CD4-positive, alpha-beta T cell treated with Interleukin-15 for 1 hour (primary cell): Measurements from ENCODE around the gene DHRS11.

ENCODE experiments used
- DNase-seq: peaks from one replicate; pipeline ENCODE4 v3.0.0-alpha.2; 2020

Gene DHRS11

DNA sequence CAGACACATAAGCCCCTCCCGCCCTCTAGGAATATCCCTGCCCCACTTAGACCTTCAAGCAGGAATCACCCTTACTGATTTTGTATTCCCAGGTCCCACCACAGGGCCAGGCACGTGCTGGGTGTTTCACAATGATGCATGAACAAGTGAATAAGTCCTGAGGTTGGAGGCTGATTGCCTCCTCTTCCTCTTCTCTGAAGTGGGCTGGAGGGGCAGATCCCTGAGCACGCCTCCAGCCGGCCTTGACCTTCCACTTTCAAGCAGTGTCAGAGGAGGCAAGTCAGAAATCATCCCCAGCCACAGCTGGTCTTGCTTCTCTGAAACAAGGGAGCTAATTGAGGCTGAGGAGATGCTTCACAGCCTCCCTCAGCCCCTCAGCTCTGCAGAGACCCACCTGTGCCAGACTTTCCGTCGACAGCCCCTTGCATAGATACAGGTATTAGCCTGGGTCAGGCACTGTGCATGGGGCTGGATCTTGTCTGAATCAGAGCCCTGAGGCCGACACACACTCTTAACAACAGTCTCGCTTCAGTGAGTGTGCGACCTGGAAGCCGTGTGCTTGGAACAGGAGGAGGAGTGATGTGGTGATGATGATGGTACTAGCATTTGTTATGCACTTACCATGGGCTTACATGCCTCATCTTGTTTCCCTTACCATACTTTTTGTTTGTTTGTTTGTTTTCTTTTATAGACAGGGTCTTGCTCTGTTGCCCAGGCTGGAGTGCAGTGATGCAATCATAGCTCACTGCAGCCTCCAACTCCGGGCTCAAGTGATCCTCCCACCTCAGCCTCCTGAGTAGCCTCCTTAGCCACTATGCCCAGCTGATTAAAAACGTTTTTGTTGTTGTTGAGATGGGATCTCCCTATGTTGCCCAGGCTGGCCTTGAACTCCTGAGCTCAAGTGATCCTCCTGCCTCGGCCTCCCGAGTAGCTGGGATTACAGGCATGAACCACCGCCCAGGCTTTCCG is 24.7 kb downstream of the DHRS11 start:
- DNase-seq, result no peak

DNA sequence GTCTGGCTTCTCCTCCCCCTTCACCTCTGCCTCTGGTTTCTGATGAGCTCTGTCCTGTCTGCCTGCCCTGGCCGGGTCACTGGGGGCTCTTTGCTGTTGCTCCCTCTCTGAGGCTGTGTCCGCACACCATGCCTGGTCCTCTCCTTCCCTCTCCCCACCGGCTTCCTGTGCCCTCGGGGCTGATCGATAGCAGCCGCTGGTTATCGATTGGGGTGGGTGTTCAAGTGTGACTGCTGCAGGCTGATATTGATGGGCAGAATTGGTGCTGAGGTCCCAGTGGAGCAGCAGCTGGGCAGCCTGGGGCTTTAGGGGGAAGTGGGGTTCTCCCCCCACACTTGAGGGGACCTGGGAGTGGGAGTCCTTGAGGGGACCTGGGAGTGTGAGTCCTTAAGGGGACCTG is 26.1 kb downstream of the DHRS11 start:
- DNase-seq, result no peak

DNA sequence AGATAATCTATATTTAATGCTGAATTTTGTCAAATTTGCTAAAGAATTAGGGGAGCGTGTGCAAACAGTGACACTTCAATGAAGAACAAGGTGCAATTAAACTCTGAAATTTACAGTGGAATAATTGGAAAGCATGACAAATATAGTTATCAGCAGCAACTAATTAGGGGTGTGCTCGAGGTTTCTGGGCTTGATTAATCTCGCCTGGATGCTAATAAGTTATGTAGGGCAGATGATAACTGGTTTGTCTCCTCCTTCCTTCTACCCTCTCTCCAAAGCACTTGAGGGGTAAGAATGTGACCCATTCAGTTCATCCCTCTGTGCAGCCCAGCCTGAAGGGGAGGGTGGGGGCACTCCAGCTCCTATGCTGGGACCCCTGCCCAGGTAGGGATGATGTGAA is 31.6 kb downstream of the DHRS11 start:
- DNase-seq, result no peak

DNA sequence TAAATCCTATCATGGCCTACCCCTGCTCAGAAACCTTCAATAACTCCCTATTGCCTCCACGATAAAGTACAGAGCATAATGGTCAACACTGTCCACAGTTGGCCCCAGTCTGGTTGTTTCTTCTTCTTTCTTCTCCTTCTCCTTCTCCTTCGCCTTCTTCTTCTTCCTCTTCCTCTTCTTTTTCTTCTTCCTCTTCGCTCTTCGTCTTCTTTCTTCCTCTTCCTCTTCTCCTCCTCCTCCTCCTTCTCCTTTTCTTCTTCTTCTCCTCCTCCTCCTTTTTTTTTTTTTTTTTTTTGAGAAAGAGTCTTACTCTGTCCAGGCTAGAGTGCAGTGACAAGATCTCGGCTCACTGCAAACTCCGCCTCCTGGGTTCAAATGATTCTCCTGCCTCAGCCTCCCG is 33.5 kb downstream of the DHRS11 start:
- no peak for DNase-seq

DNA sequence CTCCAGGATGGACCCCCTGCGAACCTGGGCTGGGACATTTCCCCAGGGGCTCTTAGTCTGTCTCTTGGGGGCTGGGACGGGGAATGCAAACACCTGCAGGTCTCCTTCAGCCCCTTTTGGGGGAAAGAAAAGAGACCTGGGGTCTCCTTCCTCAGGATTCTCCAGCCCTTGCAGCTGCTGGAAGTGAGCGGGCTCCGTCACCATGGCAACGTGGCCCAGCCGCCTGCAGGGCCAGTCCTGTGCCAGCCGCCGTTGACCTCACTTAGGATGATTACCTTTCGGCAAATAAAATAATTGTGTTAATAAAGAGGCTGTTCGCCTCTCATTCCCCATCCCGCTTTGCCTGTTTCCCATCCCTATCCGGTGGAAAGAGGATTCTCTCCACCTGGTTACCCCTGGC is 35.4 kb downstream of the DHRS11 start:
- no peak for DNase-seq

DNA sequence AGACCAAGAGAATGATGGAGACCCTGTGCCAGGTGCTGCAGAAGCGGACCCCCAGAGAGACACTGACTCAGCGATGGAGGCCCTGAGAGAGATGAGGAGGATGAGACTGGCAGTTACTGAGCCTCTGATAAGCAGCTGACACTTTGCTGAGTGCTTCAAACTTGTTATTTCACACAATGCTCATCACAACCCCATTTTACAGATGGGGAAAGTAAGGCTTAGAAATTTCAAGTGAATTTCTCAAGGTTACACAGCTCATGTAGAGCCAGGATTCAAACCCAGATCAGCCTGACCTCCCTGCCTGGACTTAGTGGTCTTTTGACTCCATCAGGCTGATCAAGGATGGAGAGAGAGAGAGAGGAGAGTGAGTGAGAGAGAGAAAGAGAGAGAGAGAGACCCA is 36.9 kb downstream of the DHRS11 start:
- DNase-seq, result no peak

DNA sequence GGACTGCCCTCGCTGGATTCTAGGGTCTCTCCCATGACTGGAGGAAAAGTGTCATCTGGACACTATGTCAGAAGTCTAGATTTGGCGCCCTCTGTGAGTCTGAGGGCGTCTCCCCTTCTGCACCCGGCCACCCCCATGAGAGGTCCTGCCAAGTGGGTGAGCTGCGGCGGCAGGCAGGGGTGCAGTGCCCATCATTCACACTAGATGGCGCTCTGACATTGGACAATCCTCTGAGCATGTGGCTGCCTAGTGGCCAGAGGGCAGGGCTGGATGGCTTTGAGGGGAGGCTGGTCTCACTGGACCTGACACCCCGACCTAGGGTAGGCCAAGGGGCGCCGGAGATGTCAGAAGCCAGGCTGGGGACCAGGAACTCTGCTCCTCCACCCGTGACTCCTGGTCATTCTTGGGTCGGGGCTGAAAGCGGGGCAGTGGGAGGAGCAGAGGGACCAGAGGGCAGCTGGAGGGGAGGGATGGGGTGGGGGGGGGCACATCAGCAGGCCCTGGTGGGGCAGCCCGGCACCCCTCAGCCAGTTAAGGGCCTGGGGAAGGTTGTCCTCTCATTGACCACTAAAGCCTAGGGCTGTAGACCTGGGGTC is 37.7 kb downstream of the DHRS11 start:
- DNase-seq, result peak; percentile 68

DNA sequence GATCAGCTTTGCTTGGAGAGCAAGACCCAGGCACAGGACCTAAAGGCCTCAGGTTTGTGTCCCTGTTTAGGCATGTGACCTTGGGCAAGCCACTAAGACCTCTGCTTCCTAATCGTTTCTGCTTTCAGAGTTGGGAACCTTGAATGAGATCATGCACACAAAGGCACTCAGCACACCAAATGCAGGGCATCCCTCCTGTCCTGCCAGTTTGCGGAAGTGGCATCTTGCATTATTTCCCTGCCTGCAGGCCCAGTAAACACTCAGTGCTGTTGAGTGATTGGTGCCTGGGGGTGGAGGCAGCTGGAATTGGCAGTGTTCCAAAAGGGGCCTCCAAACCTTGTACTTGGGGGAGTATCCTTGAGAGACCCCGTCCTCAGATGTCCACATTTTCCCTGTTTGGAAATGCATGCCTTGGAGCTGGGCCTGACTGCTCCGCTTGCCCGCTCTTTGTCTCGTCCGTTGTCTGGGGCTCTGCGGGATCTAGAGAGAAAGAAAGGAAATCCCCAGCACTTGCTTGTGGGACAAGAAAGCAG is 38.4 kb downstream of the DHRS11 start:
- DNase-seq, result no peak

DNA sequence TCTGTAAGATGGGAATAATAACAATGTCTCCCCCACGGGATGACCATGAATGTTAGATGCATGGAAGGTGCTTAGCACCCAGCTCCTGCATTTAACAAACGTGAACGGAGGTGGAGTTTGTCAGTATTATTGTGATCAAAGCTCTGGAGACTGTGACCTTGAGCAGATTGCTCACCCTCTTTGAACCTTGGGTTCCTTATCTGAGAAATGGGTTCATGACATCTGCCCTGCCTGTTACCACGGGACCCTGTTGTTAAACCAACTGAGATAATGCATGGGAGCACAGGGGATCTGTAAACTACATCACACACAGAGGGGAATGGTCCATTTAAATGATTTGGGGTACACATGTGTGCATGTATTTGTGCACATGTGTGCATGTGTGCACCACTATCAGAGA is 39.3 kb downstream of the DHRS11 start:
- DNase-seq, result no peak

DNA sequence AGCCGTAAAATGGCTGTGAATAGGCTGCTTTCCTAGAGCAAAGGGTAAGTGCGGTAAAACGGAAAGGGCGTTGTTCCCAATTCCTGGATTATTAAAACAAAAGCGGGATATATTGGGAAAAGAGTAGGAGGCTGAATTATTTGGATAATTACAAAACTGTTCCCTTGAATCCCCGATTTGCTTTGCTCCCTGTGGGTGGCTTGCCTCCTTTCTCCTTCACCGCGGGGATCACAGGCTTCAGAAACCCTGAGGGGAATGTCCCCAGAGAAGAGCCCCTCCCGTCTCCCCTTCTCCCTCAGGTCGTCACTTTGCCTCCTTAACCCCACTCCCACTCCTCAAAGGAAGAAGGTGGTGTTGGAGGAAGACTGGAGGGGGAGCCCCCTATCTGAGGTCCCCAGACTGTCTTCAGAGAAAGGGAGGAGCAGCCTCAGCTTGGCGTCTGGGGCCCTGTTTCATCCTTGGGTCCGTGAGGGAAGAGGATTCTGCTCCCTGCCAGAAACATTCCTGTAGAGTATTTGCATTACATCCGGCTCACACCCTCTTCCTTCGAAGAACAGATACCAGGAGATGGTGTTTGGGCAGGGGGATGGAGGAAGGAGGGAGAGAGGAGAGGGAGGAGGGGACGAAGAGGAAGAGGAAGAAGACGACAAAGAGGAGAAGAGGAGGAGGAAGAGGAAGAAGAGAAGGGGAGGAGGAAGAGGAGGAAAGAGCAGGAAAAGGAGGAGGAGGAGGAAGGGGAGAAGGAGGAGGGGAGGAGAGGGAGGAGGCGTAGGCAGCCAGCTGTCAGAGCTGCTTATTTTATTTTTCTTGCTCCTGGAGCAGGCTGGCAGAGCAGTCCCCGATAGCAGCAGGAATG is 41.5 kb downstream of the DHRS11 start:
- DNase-seq, result no peak

DNA sequence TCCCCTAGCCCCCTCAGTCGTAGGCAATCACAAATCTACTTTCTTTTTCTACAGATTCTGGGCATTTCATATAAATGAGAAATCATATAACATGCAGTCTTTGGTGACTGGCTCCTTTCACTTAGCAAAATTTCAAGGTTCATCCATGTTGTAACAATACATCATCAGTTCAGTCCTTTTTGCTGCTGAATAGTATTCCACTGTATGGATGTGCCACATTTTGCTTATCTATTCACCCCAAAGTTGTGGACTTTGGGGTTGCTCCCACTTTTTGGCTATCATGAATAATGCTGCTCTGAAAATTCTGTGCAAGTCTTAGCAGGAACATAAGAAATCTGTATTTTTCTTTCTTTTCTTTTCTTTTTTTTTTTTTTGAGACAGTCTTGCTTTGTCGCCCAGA is 48.7 kb downstream of the DHRS11 start:
- no peak for DNase-seq

DNA sequence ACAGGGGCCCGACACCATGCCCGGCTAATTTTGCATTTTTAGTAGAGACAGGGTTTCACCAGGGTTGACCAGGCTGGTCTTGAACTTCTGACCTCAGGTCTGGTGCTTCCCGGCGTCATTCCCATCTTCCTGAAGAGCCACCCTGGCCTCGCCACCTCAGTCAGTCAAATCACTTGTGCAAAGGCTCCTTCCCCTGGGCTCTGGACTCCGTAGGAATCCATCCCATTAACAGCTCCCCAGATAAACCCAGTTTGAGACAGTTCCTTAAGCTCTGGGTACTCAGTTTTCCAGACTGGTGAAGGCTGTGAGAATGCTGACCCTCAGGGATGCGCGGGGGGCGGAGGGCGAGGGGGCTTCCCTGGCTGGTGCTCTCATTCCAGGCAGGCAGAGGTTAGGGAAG is 49.2 kb downstream of the DHRS11 start:
- no peak for DNase-seq

DNA sequence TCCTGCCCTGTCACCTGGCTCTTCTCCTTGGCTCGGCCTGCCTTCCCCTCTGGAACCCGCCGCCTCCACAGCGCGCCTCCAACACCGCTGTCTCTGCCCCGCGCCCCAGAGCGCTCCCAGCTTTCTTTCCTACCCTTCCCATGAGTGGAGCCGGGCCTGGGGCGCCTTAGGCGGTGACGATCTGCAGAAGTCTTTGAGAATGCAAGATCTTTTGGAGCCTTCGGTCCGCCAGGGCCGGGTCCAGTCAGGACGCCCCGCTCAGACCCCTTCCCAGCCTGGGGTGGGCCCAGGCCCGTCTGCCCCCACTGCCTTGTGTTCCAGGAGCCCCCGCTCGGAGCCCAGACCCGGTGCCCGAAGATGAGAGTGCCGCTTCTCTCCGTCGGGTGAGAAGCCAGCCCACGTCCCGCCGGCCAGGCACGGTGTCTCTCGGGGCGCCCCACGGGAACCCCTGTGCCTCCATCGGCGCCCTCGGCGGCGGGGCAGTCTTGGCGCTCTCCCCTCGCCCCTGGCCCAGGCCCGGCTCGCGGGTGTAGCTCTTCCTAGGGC is 49.7 kb downstream of the DHRS11 start:
- no peak for DNase-seq

DNA sequence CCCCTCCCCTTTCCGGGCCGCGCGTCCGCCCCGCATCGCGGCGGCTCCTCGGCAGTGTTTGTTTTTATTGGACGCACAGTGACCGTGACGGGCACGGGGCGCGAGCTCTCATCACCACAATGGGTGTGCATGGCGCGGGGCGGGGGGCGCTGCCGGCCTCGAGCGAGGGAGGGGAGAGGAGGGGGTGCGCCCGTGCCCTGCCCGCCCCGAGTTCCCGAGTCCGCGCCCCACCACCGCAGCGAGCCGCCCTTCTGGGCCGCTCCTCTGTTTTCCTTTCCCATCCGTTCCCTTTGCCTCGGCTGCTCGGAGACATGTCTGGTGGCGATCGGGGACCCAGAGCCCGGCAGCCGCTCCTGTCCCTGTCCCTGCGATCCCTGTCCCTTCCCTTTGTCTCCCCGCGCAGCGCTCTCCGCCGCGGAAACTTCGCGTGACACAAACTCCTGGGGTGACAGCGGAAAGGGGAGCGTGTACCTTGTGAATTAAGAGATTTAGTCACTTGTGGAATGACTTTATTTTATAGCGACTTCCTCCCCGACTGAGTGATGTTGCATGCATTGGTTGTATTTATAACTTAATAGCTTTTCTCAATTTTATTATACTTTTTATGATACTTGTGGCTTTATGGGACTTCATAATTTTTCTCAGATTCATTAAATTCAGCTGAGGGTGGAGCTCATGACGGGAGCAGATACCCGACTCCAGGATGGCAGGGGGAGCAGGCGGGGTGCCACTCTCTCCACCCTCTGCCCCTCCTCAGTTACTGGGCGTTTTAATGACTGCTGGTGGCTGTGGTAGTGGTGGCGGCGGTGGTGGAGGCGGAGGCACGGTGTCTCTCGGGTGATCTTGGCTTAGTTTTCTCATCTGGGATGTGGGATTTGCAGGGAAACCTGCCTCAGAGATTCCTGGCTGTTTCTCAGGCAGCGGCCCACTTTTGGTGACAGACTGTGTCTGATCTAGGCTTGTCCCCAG is 50.5 kb downstream of the DHRS11 start:
- DNase-seq, result no peak

DNA sequence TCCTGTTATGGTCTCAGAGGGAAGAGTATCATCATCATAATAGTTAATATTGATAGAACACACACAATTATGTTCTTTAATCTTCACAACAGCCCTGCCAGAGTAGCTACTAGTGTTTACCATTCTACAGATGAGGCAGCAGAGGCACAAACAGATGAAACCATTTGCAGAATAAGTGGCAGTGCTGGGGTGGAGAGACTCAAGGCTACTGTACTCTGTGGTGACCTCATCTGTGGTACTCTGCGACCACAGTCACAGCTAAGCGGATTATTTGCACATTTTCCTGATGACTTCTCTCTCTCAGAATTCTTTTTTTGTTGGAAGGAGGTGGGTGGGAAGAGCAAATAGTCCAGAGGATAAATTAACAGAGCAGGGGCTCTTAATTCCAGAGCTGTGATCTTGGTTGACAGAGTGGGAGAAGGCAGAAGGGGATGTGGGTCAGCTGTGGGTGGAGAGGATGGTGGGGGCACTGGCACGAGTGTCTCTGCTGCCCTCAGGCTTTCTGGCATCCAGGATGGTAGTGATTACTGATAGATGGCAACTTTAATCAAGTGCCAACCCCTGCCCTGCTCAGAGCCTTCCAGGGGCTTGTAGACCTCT is 51.5 kb downstream of the DHRS11 start:
- no peak for DNase-seq

DNA sequence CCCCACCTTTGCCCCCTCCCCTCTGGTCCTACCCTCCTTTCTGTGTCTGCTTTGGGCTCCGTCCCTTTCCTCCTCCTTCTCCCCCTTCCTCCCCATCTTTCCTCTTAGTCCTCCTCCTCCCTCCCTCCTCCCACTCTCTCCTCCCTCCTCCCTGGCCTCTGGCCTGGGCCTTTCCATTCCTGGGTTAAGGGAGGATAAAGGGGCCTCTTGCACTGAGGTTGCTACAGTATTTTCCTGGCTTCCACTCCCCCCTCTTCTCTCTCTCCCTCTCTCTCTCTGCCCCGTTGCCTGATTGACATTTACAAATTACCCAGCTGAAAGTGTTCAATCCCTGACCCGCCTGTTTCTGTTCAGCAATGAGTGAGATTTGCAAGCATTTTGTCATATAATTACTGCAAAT is 53.7 kb downstream of the DHRS11 start:
- DNase-seq, result no peak

DNA sequence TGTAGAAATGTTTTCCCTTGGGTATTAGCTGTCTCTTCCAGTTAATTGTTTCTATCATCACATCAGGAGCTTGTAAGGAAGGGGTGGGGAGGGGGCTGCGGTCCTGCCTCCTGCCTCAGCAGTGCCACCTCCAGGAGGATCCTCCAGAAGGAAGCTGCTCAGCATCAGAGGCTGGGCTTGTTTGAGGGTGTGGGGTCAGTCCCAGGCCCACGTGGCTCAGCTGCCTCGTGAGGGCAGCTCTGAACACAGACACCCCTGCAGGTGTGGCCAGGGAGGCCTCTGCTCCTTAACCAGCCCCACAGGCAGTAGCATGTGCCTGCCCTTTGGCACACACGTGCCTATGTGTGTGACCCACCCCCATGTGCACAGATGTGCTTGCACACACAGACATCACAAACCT is 56.0 kb downstream of the DHRS11 start:
- DNase-seq, result no peak

DNA sequence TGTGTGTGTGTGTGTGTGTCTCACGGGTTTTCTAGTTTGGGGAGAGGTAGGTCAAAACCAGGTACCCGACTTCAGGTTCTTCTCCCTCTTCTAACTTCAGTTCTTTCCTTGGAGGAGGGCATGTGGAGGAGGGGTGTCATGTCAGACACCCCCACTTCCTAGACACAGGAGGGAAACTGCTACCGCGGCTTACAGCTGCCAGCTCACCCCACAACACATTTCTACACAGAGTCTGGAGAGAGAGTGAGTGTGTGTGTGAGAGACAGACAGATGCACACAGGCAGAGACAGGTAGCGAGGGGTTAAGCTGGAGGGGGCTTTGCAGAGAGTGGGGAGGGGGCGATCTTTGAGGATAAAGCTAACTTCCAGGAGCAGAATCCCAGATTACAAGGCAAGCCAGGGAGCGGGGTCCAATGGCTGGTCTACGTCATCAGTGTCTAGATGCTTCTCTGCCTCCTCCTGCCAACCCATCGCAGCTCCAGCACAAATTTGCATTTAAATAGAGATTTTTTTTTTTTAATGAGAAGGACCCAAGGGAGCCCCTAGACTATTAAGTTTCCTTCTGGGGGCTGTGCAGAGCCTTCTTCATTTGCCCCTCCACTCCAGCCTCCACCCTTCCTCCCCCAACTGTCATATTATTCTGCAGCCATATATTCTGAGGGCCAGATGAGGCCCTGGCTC is 58.6 kb downstream of the DHRS11 start:
- DNase-seq, result no peak
